Astrocyte (in vitro differentiated cells and primary cell): ENCODE measurements around the gene CDCP1.

Experiments used
- EZH2 ChIP-seq: IDR thresholded peaks from 2 replicates; pipeline ENCODE4 v1.6.1; 2012; ENCODE audit warnings: mild to moderate bottlenecking, low read length, inconsistent platforms; ENCODE audit not compliant: insufficient read depth
- TF ChIP-seq, protein P1 (sequence below): IDR thresholded peaks from 2 replicates; pipeline ENCODE4 v1.5.1; 2011; ENCODE audit warnings: low read depth, mild to moderate bottlenecking, inconsistent platforms, low read length, moderate library complexity; ENCODE audit not compliant: insufficient read depth

DNA sequence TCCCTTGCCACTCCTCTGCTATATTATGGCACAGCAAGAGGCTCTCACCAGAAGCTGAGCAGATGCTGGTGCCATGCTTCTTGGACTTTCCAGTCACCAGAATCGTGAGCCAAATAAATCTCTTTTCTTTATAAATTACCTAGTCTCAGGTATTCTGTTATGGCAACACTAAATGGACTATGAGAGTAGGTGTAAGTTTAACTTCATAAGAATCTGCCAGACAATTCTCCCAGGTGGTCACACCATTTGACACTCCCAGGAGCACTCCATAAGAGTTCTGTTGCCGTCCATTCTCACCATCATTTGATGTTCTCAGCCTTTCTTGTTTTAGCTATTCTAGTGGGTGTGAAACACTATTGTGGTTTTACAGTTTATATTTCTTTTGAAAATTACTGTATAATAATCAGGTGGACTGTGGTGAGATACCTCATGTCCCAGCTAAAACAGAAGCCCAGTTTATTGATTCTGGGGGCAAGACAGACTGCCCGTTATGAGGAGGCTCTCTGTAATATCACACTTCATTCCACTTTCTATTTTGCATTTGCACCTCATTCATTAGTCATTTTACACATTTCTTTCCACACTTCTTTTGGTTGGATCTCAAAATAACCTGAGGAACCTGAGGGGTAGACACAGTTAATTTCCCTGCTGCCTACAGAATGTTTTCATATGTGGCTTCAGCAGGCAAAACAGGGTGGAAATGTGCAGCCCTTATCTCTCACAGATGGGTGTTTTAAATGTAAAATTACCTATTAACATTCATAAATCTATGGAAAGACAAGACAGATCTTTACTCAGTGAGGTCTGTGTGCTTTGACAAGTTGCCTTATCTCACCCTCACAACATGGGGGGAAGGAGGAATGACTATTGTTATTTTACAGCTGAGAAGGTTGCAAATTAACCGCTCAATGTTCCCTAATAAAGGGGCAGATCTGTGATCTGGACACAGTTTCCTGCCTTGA is 42.1 kb downstream of the CDCP1 start:
- TF ChIP-seq, protein P1, sequence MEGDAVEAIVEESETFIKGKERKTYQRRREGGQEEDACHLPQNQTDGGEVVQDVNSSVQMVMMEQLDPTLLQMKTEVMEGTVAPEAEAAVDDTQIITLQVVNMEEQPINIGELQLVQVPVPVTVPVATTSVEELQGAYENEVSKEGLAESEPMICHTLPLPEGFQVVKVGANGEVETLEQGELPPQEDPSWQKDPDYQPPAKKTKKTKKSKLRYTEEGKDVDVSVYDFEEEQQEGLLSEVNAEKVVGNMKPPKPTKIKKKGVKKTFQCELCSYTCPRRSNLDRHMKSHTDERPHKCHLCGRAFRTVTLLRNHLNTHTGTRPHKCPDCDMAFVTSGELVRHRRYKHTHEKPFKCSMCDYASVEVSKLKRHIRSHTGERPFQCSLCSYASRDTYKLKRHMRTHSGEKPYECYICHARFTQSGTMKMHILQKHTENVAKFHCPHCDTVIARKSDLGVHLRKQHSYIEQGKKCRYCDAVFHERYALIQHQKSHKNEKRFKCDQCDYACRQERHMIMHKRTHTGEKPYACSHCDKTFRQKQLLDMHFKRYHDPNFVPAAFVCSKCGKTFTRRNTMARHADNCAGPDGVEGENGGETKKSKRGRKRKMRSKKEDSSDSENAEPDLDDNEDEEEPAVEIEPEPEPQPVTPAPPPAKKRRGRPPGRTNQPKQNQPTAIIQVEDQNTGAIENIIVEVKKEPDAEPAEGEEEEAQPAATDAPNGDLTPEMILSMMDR = no peak
- no peak for TF ChIP-seq EZH2
